ENCODE data around the gene RNF207. TPM values are rescaled to one million over a fixed set of nuclear protein-coding genes. Genes with fewer than 3 reads are reported as not detected.

Gene RNF207
- polyA plus RNA-seq, 1 donor from 2014 or later, result 3.5 TPM

DNA sequence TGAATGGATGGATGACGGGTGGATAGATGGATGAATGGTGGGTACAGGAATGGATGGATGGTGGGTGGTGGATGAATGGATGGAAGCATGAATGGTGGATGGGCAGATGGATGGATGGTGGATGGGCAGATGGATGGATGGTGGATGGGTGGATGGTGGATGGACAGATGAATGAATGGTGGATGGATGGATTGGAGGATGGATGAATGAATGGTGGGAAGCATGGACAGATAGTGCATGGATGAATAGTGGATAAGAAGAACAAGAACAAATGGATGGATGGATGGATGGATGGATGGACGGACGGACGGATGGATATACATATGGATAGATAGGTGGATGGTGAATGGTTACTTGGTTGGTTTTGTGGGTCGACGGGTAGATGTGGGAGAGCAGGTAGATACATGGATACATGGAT is 30.5 kb upstream of the RNF207 start:
- TF ChIP-seq REST (IDR thresholded peaks at IDR 0.05; ENCODE audit: borderline replicate concordance), result no peak
- TF ChIP-seq RAD21 (conservative IDR thresholded peaks at IDR 0.05), result no peak
- Histone ChIP-seq H3K4me3 (ENCODE audit: low read length) (no peak overlapping the region), H3K27me3 (ENCODE audit: insufficient read depth, low read depth, low read length) (peaks cover 44% of the 10 kb centered on the region), H4K20me1 (ENCODE audit: insufficient read depth) (no peaks in the 10 kb centered on the region), H3K27ac (ENCODE audit: low read length) (no peak overlapping the region), H3K4me2 (ENCODE audit: low read length) (no peak overlapping the region), H2AFZ (ENCODE audit: low read depth, low read length) (no peak overlapping the region), H3K9me3 (ENCODE audit: low read length) (no peaks in the 10 kb centered on the region), H3K9ac (ENCODE audit: low read length) (no peak overlapping the region), H3K79me2 (replicated peaks; ENCODE audit: insufficient read depth, low read length) (no peaks in the 10 kb centered on the region), H3K9me2 (ENCODE audit: insufficient read depth, low read length) (no peaks in the 10 kb centered on the region), H3K36me3 (ENCODE audit: insufficient read depth, low read length) (no peaks in the 10 kb centered on the region), H3F3A (ENCODE audit: insufficient read depth, low read length, poor library complexity, severe bottlenecking) (no peaks in the 10 kb centered on the region)

GRCh38 chr1:6176779-6177178 is 29.1 kb upstream of the RNF207 start:
- Histone ChIP-seq H3F3A (ENCODE audit: insufficient read depth, low read length, poor library complexity, severe bottlenecking) (no peaks in the 10 kb centered on the region), H3K4me3 (ENCODE audit: low read length) (no peak overlapping the region), H3K9ac (ENCODE audit: low read length) (no peak overlapping the region), H4K20me1 (ENCODE audit: insufficient read depth) (no peaks in the 10 kb centered on the region), H3K9me2 (ENCODE audit: insufficient read depth, low read length) (no peaks in the 10 kb centered on the region), H3K36me3 (ENCODE audit: insufficient read depth, low read length) (no peaks in the 10 kb centered on the region), H3K4me2 (ENCODE audit: low read length) (no peak overlapping the region), H3K27me3 (ENCODE audit: insufficient read depth, low read depth, low read length) (peaks cover 58% of the 10 kb centered on the region), H3K79me2 (replicated peaks; ENCODE audit: insufficient read depth, low read length) (no peaks in the 10 kb centered on the region), H3K9me3 (ENCODE audit: low read length) (no peaks in the 10 kb centered on the region), H3K27ac (ENCODE audit: low read length) (no peak overlapping the region), H2AFZ (ENCODE audit: low read depth, low read length) (no peak overlapping the region)
- TF ChIP-seq RAD21 (conservative IDR thresholded peaks at IDR 0.05) (no peak), EP300 (conservative IDR thresholded peaks at IDR 0.05; ENCODE audit: poor library complexity, severe bottlenecking) (no peak), TAF1 (IDR thresholded peaks at IDR 0.05; ENCODE audit: low read depth) (no peak), POLR2AphosphoS5 (IDR thresholded peaks at IDR 0.05) (no peak), CTCF (IDR thresholded peaks at IDR 0.05; ENCODE audit: poor library complexity, severe bottlenecking) (no peak), MXI1 (conservative IDR thresholded peaks at IDR 0.05; ENCODE audit: poor library complexity, severe bottlenecking) (no peak), EZH2 (IDR thresholded peaks at IDR 0.05; ENCODE audit: borderline replicate concordance, insufficient read depth, low read length, poor library complexity, severe bottlenecking) (no peak), SMC3 (conservative IDR thresholded peaks at IDR 0.05; ENCODE audit: poor library complexity) (no peak), REST (IDR thresholded peaks at IDR 0.05; ENCODE audit: borderline replicate concordance) (no peak)
